Epithelial cell of esophagus (primary cell): ENCODE results near the gene SMAD7.

ENCODE experiments used
- DNase-seq: peaks from one replicate; pipeline ENCODE4 v3.0.0; 2010; ENCODE audit warnings: low read depth
- H3K4me3 ChIP-seq: 2 replicates; pipeline ENCODE4 v1.5.1; 2011; ENCODE audit warnings: mild to moderate bottlenecking, low read length, control low read depth
- TF ChIP-seq, protein P1 (sequence below): IDR thresholded peaks from 2 replicates; pipeline ENCODE4 v1.5.1; 2011; ENCODE audit warnings: low read depth, mild to moderate bottlenecking, low read length, control low read depth, inconsistent platforms; ENCODE audit not compliant: insufficient read depth; ENCODE audit errors: missing control alignments

Gene SMAD7

DNA sequence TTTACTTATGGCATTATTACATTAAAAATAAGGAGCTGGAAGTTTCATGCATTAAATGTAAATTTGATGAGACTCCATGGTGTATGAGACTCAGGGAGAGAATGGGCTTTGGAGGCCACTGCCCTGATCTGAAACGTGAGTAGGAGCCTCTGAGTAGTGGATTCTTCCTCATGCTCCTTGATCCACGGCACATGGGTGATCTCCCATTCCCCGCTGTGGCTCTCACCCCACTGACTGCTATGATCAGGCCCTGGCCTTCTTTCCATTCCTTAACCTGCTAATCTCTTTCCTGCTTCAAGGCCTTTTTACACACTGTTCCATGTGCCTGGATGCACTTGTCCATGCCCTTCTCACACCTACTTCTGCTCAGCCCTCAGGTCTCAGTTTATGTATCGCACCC is 68.4 kb downstream of the SMAD7 start:
- no peak for DNase-seq
- H3K4me3 ChIP-seq: no peak overlapping the region
- TF ChIP-seq, protein P1, sequence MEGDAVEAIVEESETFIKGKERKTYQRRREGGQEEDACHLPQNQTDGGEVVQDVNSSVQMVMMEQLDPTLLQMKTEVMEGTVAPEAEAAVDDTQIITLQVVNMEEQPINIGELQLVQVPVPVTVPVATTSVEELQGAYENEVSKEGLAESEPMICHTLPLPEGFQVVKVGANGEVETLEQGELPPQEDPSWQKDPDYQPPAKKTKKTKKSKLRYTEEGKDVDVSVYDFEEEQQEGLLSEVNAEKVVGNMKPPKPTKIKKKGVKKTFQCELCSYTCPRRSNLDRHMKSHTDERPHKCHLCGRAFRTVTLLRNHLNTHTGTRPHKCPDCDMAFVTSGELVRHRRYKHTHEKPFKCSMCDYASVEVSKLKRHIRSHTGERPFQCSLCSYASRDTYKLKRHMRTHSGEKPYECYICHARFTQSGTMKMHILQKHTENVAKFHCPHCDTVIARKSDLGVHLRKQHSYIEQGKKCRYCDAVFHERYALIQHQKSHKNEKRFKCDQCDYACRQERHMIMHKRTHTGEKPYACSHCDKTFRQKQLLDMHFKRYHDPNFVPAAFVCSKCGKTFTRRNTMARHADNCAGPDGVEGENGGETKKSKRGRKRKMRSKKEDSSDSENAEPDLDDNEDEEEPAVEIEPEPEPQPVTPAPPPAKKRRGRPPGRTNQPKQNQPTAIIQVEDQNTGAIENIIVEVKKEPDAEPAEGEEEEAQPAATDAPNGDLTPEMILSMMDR: no peak

DNA sequence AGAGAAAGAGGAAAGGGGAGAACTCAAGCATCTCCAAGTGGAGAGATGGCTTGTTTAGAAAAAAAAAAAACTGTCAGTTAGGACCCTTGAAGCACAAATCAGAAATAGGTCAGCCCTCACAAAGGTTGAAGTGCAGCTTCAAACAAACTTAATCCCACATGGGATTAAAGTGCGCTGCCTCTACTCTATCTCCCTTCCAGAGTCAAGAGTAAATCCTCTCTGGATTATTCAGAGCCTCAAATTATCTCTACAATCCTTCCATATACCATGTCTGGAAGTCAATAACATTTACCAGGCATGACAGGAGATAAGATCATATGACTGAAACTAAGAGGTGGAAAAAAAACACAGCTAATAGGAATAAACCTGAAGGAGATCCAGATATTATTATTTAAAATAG is 69.8 kb downstream of the SMAD7 start:
- no peak for DNase-seq
- TF ChIP-seq, protein P1: no peak
- no peak overlapping the region for H3K4me3 ChIP-seq

DNA sequence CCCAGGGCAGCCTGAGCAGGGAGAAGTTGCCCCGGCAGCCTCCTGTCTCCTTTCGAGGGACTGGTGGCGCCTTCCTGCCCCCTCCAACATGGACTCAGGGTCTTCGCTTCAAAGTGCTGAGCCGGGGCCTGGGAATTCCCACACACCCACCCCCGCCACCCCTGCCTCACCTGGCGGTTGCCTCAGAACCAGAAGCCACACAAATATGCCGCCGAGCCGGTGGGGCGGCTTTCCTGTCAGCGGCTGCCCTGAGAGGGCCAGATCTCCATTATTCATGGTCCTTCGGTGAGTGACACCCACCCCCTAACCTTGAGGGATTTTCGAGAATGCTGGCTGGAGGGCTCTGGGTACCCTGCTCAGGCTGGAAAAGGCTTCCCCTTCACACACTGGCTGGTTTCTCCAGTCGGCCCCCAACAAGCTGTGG is 71.7 kb downstream of the SMAD7 start:
- TF ChIP-seq, protein P1: no peak
- no peak overlapping the region for H3K4me3 ChIP-seq

DNA sequence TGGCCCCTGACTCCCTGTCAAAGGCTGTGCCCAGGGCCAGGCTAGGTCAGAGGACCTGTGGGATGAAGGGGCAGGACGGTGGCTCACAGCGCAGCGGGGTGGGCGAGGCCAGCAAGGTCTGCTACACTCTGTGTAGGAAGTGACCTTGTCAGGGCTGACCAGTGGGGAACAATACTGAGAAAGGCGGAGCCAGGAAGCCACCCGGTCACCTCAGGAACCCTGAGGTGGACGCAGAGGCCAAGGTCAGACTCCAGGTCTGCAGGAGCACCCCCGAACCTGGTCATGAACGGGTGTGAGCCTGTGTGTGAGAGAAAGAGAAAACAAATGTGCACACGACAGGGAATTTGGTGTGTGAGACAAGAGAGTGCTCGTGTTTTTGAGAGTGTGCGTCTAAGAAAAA is 72.3 kb downstream of the SMAD7 start:
- H3K4me3 ChIP-seq: no peak overlapping the region
- TF ChIP-seq, protein P1: no peak
- DNase-seq: no peak

More for the DNA sequence above, 71.7 kb downstream of the SMAD7 start:
- DNase-seq: peak; percentile 83

DNA sequence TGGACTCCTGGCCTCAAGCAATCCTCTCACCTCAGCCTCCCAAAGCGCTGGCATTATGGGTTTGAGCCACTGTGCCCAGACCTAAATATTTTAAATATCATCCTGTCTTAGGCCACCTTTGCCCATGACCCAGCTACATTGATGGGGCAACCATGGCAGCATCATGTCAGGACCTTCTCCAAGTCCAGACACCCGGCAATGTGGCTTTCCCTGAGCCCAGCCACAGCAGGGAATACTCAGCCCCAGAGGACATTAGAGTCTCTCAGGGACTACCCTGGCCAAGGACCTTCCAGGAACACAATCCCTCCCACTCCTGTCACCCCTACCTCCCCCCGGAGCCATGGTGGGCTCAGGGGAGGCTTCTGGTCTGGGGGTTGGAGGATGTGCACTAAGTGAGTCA is 72.8 kb downstream of the SMAD7 start:
- no peak overlapping the region for H3K4me3 ChIP-seq
- TF ChIP-seq, protein P1: no peak

DNA sequence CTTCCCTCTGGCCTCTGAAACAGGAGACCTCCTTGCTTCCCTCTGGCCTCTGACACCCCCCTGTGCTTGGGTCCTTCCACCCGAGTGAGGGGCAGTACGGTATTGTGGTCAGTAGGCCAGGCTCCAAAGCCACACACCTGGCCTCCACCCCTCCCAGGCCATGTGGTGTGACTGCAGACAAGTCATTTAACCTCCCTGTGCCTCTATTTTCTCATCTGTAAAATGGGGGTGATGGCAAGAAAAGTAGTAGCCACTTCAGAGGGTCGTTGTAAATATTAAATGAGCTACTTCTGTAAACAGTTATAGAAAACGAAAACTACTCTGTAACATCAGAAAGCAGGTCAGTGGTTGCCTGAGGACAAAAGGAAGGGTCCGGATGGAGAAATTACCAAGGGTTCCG is 74.2 kb downstream of the SMAD7 start:
- no peak overlapping the region for H3K4me3 ChIP-seq
- DNase-seq: no peak
- TF ChIP-seq, protein P1: no peak

More for the DNA sequence above, 72.8 kb downstream of the SMAD7 start:
- DNase-seq: no peak

DNA sequence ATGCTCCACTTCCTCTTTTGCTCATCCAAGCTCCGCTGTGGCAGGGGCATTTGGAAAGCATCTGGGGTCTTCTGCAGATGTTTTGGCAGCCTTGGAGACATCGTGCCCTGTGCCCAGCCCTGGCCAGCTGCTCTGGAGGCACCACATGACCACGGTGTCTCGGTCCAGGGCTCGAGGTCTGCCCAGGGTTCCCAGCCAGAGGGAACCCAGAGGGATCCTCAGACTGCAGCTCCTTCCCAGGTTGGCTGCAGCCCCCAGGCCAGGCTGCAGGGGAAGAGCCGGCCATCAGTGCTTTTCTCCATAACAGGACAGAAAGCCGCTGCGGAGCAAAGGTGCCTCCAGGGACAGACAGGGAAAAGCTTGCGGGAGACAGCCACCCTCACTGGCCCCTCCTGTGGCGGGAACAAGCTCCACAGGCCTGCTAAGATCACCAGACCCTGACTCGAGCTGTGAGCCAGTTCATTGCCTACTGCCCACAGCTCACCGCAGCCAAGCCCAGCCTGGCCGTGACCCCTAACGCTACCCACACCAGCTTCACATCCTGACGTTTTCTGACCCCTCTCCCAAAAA is 74.7 kb downstream of the SMAD7 start:
- H3K4me3 ChIP-seq: no peak overlapping the region
- TF ChIP-seq, protein P1: no peak
- DNase-seq: no peak
